DOHH2 (cell line): ENCODE measurements around the gene RPS10.

Source experiments
- H3F3A ChIP-seq: fragments of 200-600 bp; sonication (generic), shearing (Covaris generic); 2 replicates; pipeline ENCODE4 v1.6.0; 2016; ENCODE audit warnings: antibody characterized with exemption, mild to moderate bottlenecking; ENCODE audit not compliant: control insufficient read depth, insufficient read depth
- H3K27ac ChIP-seq: fragments of 200-600 bp; sonication (generic); 2 replicates; pipeline ENCODE4 v1.5.1; 2014; ENCODE audit warnings: low read depth, mild to moderate bottlenecking, low read length, moderate library complexity
- H3K27me3 ChIP-seq: fragments of 200-600 bp; sonication (generic); 2 replicates; pipeline ENCODE4 v1.6.1; 2014; ENCODE audit warnings: mild to moderate bottlenecking, low read length, mixed read lengths; ENCODE audit not compliant: control insufficient read depth
- H3K36me3 ChIP-seq: fragments of 200-600 bp; sonication (generic); 2 replicates; pipeline ENCODE4 v1.6.1; 2014; ENCODE audit warnings: mild to moderate bottlenecking, low read length, moderate library complexity, mixed read lengths; ENCODE audit not compliant: control insufficient read depth
- H3K4me1 ChIP-seq: fragments of 200-600 bp; sonication (generic); 2 replicates; pipeline ENCODE4 v1.6.1; 2014; ENCODE audit warnings: mild to moderate bottlenecking, low read length, mixed read lengths; ENCODE audit not compliant: control insufficient read depth
- H3K4me2 ChIP-seq: fragments of 200-600 bp; sonication (generic); 2 replicates; pipeline ENCODE4 v1.6.0; 2014; ENCODE audit warnings: mild to moderate bottlenecking, low read length, moderate library complexity
- H3K4me3 ChIP-seq: fragments of 200-600 bp; sonication (generic); 2 replicates; pipeline ENCODE4 v1.5.1; 2014; ENCODE audit warnings: mild to moderate bottlenecking, low read length, mixed read lengths
- H3K79me2 ChIP-seq: fragments of 200-600 bp; sonication (generic); 2 replicates; pipeline ENCODE4 v1.6.1; 2014; ENCODE audit warnings: mild to moderate bottlenecking, low read length, mixed read lengths; ENCODE audit not compliant: control insufficient read depth
- H3K9me2 ChIP-seq: fragments of 200-600 bp; sonication (generic); replicated peaks from 2 replicates; pipeline ENCODE4 v1.6.1; 2014; ENCODE audit warnings: mild to moderate bottlenecking, low read length, mixed read lengths; ENCODE audit not compliant: control insufficient read depth
- H3K9me3 ChIP-seq: fragments of 200-600 bp; sonication (generic); 2 replicates; pipeline ENCODE4 v1.6.1; 2014; ENCODE audit warnings: antibody characterized with exemption, low read length, mixed read lengths; ENCODE audit not compliant: control insufficient read depth, insufficient read depth
- H4K20me1 ChIP-seq: fragments of 200-600 bp; sonication (generic); 2 replicates; pipeline ENCODE4 v1.6.0; 2014; ENCODE audit warnings: low read depth, mild to moderate bottlenecking, antibody characterized with exemption, low read length, moderate library complexity; ENCODE audit not compliant: control insufficient read depth, insufficient read depth
- EZH2phosphoT487 ChIP-seq: fragments of 200-600 bp; sonication (generic); IDR thresholded peaks from 2 replicates; pipeline ENCODE4 v1.6.1; 2017; ENCODE audit warnings: borderline replicate concordance, mild to moderate bottlenecking, antibody characterized with exemption, low read length, moderate library complexity, mixed read lengths
- TF ChIP-seq, protein P1 (sequence below): fragments of 200-600 bp; sonication (generic); IDR thresholded peaks from one replicate; pipeline ENCODE4 v1.5.1; 2014; ENCODE audit warnings: antibody characterized with exemption, mild to moderate bottlenecking, low read depth, low read length; ENCODE audit not compliant: poor library complexity, severe bottlenecking

The RPS10 gene

DNA sequence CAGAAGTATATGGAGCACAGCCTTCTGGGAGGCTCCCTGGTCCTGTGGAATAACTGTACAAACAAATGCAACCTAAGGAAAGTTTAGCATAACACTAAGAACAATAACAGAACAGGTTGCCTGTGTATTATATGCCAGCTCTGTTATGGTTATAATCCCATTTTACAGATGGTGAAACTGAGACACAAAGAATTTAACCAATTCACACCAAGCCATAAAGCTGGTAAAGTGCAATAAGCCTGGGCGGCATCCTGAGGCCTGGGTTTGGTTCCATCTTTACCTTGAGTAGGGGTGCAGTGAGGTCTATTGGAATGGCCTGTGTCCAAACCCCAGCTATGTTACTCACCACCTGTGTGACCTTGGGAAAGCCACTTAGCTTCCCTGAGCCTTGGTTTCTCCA lies 25.3 kb upstream of the RPS10 start:
- H3K36me3 ChIP-seq = no peaks in the 10 kb centered on the region
- TF ChIP-seq EZH2phosphoT487 = no peak
- TF ChIP-seq, protein P1, sequence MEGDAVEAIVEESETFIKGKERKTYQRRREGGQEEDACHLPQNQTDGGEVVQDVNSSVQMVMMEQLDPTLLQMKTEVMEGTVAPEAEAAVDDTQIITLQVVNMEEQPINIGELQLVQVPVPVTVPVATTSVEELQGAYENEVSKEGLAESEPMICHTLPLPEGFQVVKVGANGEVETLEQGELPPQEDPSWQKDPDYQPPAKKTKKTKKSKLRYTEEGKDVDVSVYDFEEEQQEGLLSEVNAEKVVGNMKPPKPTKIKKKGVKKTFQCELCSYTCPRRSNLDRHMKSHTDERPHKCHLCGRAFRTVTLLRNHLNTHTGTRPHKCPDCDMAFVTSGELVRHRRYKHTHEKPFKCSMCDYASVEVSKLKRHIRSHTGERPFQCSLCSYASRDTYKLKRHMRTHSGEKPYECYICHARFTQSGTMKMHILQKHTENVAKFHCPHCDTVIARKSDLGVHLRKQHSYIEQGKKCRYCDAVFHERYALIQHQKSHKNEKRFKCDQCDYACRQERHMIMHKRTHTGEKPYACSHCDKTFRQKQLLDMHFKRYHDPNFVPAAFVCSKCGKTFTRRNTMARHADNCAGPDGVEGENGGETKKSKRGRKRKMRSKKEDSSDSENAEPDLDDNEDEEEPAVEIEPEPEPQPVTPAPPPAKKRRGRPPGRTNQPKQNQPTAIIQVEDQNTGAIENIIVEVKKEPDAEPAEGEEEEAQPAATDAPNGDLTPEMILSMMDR = no peak
- H3K27me3 ChIP-seq = no peaks in the 10 kb centered on the region
- H3K4me2 ChIP-seq = no peak overlapping the region
- H3K4me3 ChIP-seq = no peak overlapping the region
- H3K4me1 ChIP-seq = peaks cover 5% of the 10 kb centered on the region; the same call in 1 of the 2 replicates
- no peak overlapping the region for H3K27ac ChIP-seq
- no peaks in the 10 kb centered on the region for H3K9me3 ChIP-seq
- no peaks in the 10 kb centered on the region for H3F3A ChIP-seq
- H3K9me2 ChIP-seq = no peaks in the 10 kb centered on the region
- no peaks in the 10 kb centered on the region for H4K20me1 ChIP-seq
- H3K79me2 ChIP-seq = no peaks in the 10 kb centered on the region

DNA sequence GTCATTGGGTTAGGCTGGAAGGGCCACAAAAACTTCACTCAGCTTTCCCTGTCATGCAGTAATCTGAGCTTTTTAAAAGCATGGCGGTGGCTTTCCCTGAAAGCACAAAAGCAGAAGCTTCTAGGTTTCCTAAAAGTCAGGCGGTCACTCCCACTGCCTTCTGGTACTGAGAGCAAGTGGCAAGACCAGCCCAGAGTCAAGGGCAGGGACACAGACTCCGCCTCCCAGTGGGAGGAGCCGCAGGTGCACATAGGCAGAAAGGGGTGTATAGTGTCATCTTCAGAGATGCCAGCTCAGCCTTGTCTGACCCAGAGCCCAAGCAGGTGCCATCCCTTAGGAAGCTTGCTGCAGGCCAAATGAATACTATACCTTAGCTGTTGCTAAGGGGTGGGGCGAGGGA lies 22.0 kb upstream of the RPS10 start:
- Histone ChIP-seq H3K27ac (no peak overlapping the region), H3K9me3 (no peaks in the 10 kb centered on the region), H3K4me1 (peaks cover 5% of the 10 kb centered on the region; the same call in 1 of the 2 replicates), H3K79me2 (no peaks in the 10 kb centered on the region), H3K36me3 (no peaks in the 10 kb centered on the region), H3K9me2 (no peaks in the 10 kb centered on the region), H4K20me1 (no peaks in the 10 kb centered on the region), H3K4me2 (no peak overlapping the region), H3K27me3 (no peaks in the 10 kb centered on the region), H3K4me3 (no peak overlapping the region), H3F3A (no peaks in the 10 kb centered on the region)
- no peak for TF ChIP-seq EZH2phosphoT487
- TF ChIP-seq, protein P1 = no peak

- 0 out of 2 replicates have a peak, but pooled peaks cover 1% of the 10 kb centered on the region for H3F3A ChIP-seq
- H4K20me1 ChIP-seq = no peaks in the 10 kb centered on the region
- H3K27me3 ChIP-seq = no peaks in the 10 kb centered on the region
- no peaks in the 10 kb centered on the region for H3K9me3 ChIP-seq
- no peak overlapping the region for H3K4me3 ChIP-seq
- H3K36me3 ChIP-seq = no peaks in the 10 kb centered on the region
- H3K27ac ChIP-seq = no peak overlapping the region
- H3K79me2 ChIP-seq = no peaks in the 10 kb centered on the region
- peaks cover 5% of the 10 kb centered on the region; the same call in 1 of the 2 replicates for H3K4me1 ChIP-seq
- H3K9me2 ChIP-seq = no peaks in the 10 kb centered on the region
- H3K4me2 ChIP-seq = no peak overlapping the region
- no peak for TF ChIP-seq EZH2phosphoT487
- TF ChIP-seq, protein P1 = no peak
Observed at GRCh38 chr6:34447386-34447785, 21.5 kb upstream of the RPS10 start.
